Sigmoid colon (tissue), 4 donors: Measurements from ENCODE around the gene GRK1.

Experiments used
- CTCF ChIP-seq, 4 experiments: fragments of 450-650 bp in 3 of 4; fragments of 200-600 bp in 1 of 4; IDR thresholded peaks; one replicate each; pipeline ENCODE4 v1.5.1; 2016 to 2019; ENCODE audit warnings: antibody characterized with exemption in 4 of 4, mild to moderate bottlenecking in 3 of 4, moderate library complexity in 2 of 4
- EP300 ChIP-seq, 4 donors: sonication (generic); formaldehyde crosslinking; IDR thresholded peaks; one replicate each; pipeline ENCODE4 v1.6.1; 2017; ENCODE audit warnings: antibody characterized with exemption in 4 of 4
- POLR2A ChIP-seq, 2 donors: fragments of 450-650 bp; IDR thresholded peaks; one replicate each; pipeline ENCODE4 v1.6.1; 2016; ENCODE audit warnings: antibody characterized with exemption in 2 of 2, mild to moderate bottlenecking in 2 of 2, moderate library complexity in 2 of 2
- POLR2AphosphoS5 ChIP-seq, 4 donors: sonication (generic); formaldehyde crosslinking; IDR thresholded peaks; one replicate each; pipeline ENCODE4 v1.6.1; 2017; ENCODE audit warnings: antibody characterized with exemption in 4 of 4

GRCh38 chr13:113664751-113665596, 2.0 kb upstream of the GRK1 start:
- TF ChIP-seq EP300 (IDR thresholded peaks at IDR 0.05) (no peak), POLR2AphosphoS5 (IDR thresholded peaks at IDR 0.05) (no peak), CTCF (IDR thresholded peaks at IDR 0.05) (no peak), POLR2A (IDR thresholded peaks at IDR 0.05) (no peak)
